ENCODE measurements around the gene ZNF512. TPM values are rescaled to one million over a fixed set of nuclear protein-coding genes. Genes with fewer than 3 reads are reported as not detected.
A peak's percentile ranks its signal among the peaks of the same experiment; 100 is the strongest.

ZNF512 gene, protein sequence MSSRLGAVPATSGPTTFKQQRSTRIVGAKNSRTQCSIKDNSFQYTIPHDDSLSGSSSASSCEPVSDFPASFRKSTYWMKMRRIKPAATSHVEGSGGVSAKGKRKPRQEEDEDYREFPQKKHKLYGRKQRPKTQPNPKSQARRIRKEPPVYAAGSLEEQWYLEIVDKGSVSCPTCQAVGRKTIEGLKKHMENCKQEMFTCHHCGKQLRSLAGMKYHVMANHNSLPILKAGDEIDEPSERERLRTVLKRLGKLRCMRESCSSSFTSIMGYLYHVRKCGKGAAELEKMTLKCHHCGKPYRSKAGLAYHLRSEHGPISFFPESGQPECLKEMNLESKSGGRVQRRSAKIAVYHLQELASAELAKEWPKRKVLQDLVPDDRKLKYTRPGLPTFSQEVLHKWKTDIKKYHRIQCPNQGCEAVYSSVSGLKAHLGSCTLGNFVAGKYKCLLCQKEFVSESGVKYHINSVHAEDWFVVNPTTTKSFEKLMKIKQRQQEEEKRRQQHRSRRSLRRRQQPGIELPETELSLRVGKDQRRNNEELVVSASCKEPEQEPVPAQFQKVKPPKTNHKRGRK
- total RNA-seq (2016; rRNA removed; fragmentation: Illumina TruSeq; extraction: Trizol) = 31.0 and 38.1 TPM in 2 replicates
- total RNA-seq (2016; cell fraction: cytosol; rRNA removed; fragmentation: Illumina TruSeq; extraction: Trizol; ENCODE audit: low read depth) = 16.0 and 19.8 TPM in 2 replicates
- total RNA-seq (2016; cell fraction: insoluble cytoplasmic fraction; rRNA removed; fragmentation: Illumina TruSeq; extraction: Trizol) = 26.9 and 42.0 TPM in 2 replicates
- 21.0 and 25.6 TPM in 2 replicates for total RNA-seq (2016; cell fraction: membrane; rRNA removed; fragmentation: Illumina TruSeq; extraction: Trizol)
- 41.8 and 49.3 TPM in 2 replicates for total RNA-seq (2016; cell fraction: nucleus; rRNA removed; fragmentation: Illumina TruSeq; extraction: Trizol)
- polyA plus RNA-seq (2011; rRNA removed) = 27.9 and 29.8 TPM in 2 replicates
- polyA plus RNA-seq (2011; cell fraction: cytosol; rRNA removed) = 13.4 and 17.0 TPM in 2 replicates
- polyA plus RNA-seq (2011; cell fraction: nucleus; rRNA removed) = 81.1 and 98.2 TPM in 2 replicates
- polyA plus RNA-seq (2012) = 22.2 and 36.6 TPM in 2 replicates
- polyA plus RNA-seq (2016; cell fraction: cytosol; fragmentation: Illumina TruSeq; extraction: Trizol; ENCODE audit: low read depth) = 3.3 and 4.9 TPM in 2 replicates
- 33.7 and 36.8 TPM in 2 replicates for polyA plus RNA-seq (2016; cell fraction: insoluble cytoplasmic fraction; fragmentation: Illumina TruSeq; extraction: Trizol; ENCODE audit: low read depth)
- polyA plus RNA-seq (2016; cell fraction: membrane; fragmentation: Illumina TruSeq; extraction: Trizol; ENCODE audit: low read depth) = 10.9 TPM in 2 replicates
- polyA plus RNA-seq (2016; cell fraction: nucleus; fragmentation: Illumina TruSeq; extraction: Trizol; ENCODE audit: insufficient read depth, low read depth) = 65.8 and 79.5 TPM in 2 replicates
- polyA minus RNA-seq (2011; rRNA and poly(A)+ RNA removed; ENCODE audit: low replicate concordance) = 19.0 and 22.7 TPM in 2 replicates
- 9.5 and 10.0 TPM in 2 replicates for polyA minus RNA-seq (2011; cell fraction: cytosol; rRNA and poly(A)+ RNA removed)
- polyA minus RNA-seq (2011; cell fraction: nucleus; rRNA and poly(A)+ RNA removed) = 57.8 and 73.6 TPM in 2 replicates
- percentile 92 among the genes with signal in this experiment for Bru-seq, nascent RNA
- BruChase-seq, experiment 1, labeled RNA remaining after a 6-hour chase = percentile 97 among the genes with signal in this experiment
- percentile 98 among the genes with signal in this experiment for BruChase-seq, experiment 2, labeled RNA remaining after a 2-hour chase
- long read RNA-seq, experiment 1, partial matches to known transcripts = 3 of 6 reads
- long read RNA-seq, experiment 1, other reads (novel, unspliced or antisense) = 0 of 6 reads
- long read RNA-seq, experiment 2, partial matches to known transcripts = 7 of 22 reads
- long read RNA-seq, experiment 2, other reads (novel, unspliced or antisense) = 10 of 22 reads

DNA sequence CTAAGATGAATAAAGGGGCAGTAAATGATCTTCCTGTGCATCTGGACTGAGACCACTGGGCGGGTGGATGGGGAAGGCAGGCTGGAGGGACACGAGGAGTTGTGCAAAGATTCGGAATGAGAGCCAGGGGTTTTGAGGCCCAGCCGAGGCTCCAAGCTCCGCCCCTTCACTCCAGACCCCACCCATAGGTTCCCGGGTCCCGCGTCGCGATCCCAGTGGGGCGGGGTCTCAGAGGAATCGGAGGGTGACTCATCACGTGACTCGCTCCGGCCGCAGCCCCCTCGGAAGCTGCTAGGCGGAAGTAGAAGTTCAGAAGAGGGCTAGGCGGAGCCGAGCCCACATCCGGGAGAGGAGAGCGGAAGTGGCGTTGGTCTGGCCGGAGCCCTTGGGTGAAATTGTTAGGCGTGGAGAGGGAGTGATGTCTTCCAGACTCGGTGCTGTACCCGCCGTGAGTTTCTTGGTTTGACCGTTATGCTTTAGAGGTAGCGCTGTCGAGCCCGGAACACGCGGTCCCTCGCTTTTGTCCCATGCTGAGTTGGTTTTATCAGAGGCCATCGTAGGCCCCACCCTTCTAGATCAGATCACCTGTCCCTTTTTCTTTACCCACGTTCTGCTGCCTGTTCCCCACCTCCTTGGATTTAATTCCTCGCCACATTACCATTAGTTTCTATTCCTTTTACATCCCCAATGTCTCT lies at the start of gene ZNF512:
Gene ZNF512 (plus strand): TSS at position 348 of the 695 bp plus-strand sequence. CDS start 71 bp downstream, at position 419.
- Histone ChIP-seq H3K4me3 (replicated peaks in 1 of 3; ENCODE audit: insufficient read depth in 1 of 3, low read depth in 2 of 3, low read length in 3 of 3) (peak within 1 kb of the TSS; percentile 69 to 97 (median 87)), H3K27ac (ENCODE audit: extremely low read length, insufficient read depth, low read length) (peak within 1 kb of the TSS; percentile 57), H3K79me2 (ENCODE audit: insufficient read depth, low read length) (peaks cover 49% of the 10 kb centered on the region), H4K20me1 (ENCODE audit: insufficient read depth, low read length) (peaks cover 18% of the 10 kb centered on the region), H2AFZ (ENCODE audit: low read length) (peak within 1 kb of the TSS; percentile 79), H3K4me2 (ENCODE audit: low read depth, low read length) (peak within 1 kb of the TSS; percentile 94), H3K4me1 (ENCODE audit: insufficient read depth, low read length) (peaks cover 50% of the 10 kb centered on the region), H3K9ac (ENCODE audit: insufficient read depth, low read depth, low read length) (peak within 1 kb of the TSS; percentile 88), H3K9me3 (ENCODE audit: low read length) (no peaks in the 10 kb centered on the region), H3K36me3 (replicated peaks in 1 of 2; ENCODE audit: control insufficient read depth in 1 of 2, insufficient read depth in 2 of 2, low read length in 2 of 2) (no peaks in the 10 kb centered on the region; a peak in 1 of 5 replicates), H3K27me3 (ENCODE audit: control insufficient read depth in 1 of 2, insufficient read depth in 2 of 2, low read length in 2 of 2) (no peaks in the 10 kb centered on the region; a peak in 1 of 5 replicates)
- ChIA-PET POLR2A (interaction anchor here (0.6 to 2.3 kb wide), 28 partner anchors 9 to 1339 kb away, joined by 3 to 25 read pairs (median 4); partner anchors contain the start of genes CCDC121, FNDC4, GPN1 and GTF3C2), CTCF (ENCODE audit: low intra/inter-chr PET ratio, low total read pairs) (interaction anchor here (1.1 kb wide), 1 partner anchor 212 kb away, joined by 3 read pairs; the partner anchor contains the start of genes EIF2B4 and SNX17)
- FAIRE-seq = peak; percentile 73
- BruUV-seq (replicated peaks) = no TSS peak
- intact Hi-C loops (cut with micrococcal nuclease; ENCODE audit: unreplicated experiment) = loop anchor here (5.0 kb wide), 1 partner anchor 86 kb away; the partner anchor contains the start of genes FNDC4 and GCKR
- ATAC-seq = peak; percentile 98
- in situ Hi-C loops (cut with HindIII; ENCODE audit: extremely low pct_ligation_motif_present, low pct_unique_long_range_greater_than_20kb) = no loop called here
- DNase-seq (ENCODE audit: low spot score) = peak; percentile 96
- 2% methylated on average over 36 of the region's 38 CpGs for WGBS (ENCODE audit: low lambda C conversion rate)
- 0 out of 2 replicates have a peak, but pooled peaks have one; percentile 64 for TF ChIP-seq ZNF740 (CRISPR knock-in tag; IDR thresholded peaks at IDR 0.05)
- TF ChIP-seq, protein P1, sequence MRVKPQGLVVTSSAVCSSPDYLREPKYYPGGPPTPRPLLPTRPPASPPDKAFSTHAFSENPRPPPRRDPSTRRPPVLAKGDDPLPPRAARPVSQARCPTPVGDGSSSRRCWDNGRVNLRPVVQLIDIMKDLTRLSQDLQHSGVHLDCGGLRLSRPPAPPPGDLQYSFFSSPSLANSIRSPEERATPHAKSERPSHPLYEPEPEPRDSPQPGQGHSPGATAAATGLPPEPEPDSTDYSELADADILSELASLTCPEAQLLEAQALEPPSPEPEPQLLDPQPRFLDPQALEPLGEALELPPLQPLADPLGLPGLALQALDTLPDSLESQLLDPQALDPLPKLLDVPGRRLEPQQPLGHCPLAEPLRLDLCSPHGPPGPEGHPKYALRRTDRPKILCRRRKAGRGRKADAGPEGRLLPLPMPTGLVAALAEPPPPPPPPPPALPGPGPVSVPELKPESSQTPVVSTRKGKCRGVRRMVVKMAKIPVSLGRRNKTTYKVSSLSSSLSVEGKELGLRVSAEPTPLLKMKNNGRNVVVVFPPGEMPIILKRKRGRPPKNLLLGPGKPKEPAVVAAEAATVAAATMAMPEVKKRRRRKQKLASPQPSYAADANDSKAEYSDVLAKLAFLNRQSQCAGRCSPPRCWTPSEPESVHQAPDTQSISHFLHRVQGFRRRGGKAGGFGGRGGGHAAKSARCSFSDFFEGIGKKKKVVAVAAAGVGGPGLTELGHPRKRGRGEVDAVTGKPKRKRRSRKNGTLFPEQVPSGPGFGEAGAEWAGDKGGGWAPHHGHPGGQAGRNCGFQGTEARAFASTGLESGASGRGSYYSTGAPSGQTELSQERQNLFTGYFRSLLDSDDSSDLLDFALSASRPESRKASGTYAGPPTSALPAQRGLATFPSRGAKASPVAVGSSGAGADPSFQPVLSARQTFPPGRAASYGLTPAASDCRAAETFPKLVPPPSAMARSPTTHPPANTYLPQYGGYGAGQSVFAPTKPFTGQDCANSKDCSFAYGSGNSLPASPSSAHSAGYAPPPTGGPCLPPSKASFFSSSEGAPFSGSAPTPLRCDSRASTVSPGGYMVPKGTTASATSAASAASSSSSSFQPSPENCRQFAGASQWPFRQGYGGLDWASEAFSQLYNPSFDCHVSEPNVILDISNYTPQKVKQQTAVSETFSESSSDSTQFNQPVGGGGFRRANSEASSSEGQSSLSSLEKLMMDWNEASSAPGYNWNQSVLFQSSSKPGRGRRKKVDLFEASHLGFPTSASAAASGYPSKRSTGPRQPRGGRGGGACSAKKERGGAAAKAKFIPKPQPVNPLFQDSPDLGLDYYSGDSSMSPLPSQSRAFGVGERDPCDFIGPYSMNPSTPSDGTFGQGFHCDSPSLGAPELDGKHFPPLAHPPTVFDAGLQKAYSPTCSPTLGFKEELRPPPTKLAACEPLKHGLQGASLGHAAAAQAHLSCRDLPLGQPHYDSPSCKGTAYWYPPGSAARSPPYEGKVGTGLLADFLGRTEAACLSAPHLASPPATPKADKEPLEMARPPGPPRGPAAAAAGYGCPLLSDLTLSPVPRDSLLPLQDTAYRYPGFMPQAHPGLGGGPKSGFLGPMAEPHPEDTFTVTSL (CRISPR knock-in tag; IDR thresholded peaks at IDR 0.05; ENCODE audit: borderline replicate concordance) = peak; percentile 5; the same call in 1 of the 2 replicates
- 0 out of 2 replicates have a peak, but pooled peaks have one; percentile 59 for TF ChIP-seq SP2 (CRISPR knock-in tag; IDR thresholded peaks at IDR 0.05)
- 0 out of 2 replicates have a peak, but pooled peaks have one; percentile 83 for TF ChIP-seq ZSCAN30 (CRISPR knock-in tag; IDR thresholded peaks at IDR 0.05)
- no peak for TF ChIP-seq ZNF83 (CRISPR knock-in tag; IDR thresholded peaks at IDR 0.05; ENCODE audit: borderline replicate concordance)
- TF ChIP-seq, protein P2, sequence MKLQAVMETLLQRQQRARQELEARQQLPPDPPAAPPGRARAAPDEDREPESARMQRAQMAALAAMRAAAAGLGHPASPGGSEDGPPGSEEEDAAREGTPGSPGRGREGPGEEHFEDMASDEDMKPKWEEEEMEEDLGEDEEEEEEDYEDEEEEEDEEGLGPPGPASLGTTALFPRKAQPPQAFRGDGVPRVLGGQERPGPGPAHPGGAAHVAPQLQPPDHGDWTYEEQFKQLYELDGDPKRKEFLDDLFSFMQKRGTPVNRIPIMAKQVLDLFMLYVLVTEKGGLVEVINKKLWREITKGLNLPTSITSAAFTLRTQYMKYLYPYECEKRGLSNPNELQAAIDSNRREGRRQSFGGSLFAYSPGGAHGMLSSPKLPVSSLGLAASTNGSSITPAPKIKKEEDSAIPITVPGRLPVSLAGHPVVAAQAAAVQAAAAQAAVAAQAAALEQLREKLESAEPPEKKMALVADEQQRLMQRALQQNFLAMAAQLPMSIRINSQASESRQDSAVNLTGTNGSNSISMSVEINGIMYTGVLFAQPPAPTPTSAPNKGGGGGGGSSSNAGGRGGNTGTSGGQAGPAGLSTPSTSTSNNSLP (IDR thresholded peaks at IDR 0.05; ENCODE audit: low read depth, low read length) = no peak
